Nephron (organoid): ENCODE data around the gene ZNF722.
"Not testable (repeated sequence)": the region's sequence is repeated elsewhere in the genome, so short reads cannot be mapped to it uniquely, and the experiment has no call there.

Source experiments
- H3K27ac Mint-ChIP-seq, 3 experiments: 2 replicates each; pipeline ENCODE4 v1.8.0; 2020; ENCODE audit warnings: mixed read lengths in 3 of 3, mild to moderate bottlenecking in 2 of 3, moderate library complexity in 1 of 3
- H3K27me3 Mint-ChIP-seq: 2 replicates; pipeline ENCODE4 v1.8.0; 2021; ENCODE audit warnings: low read depth, mild to moderate bottlenecking, moderate library complexity, mixed read lengths
- H3K36me3 Mint-ChIP-seq: 2 replicates; pipeline ENCODE4 v1.8.0; 2020; ENCODE audit warnings: low read depth, mixed read lengths
- H3K4me1 Mint-ChIP-seq: 2 replicates; pipeline ENCODE4 v1.8.0; 2020; ENCODE audit warnings: mixed read lengths
- H3K4me3 Mint-ChIP-seq, 3 experiments: 2 replicates each; pipeline ENCODE4 v1.8.0; 2020; ENCODE audit warnings: mild to moderate bottlenecking in 3 of 3, mixed read lengths in 3 of 3, moderate library complexity in 2 of 3
- H3K9me3 Mint-ChIP-seq: 2 replicates; pipeline ENCODE4 v1.8.0; 2020; ENCODE audit warnings: mixed read lengths
- CTCF ChIP-seq, 3 experiments: fragments of 200-600 bp; sonication (generic); IDR thresholded peaks; one replicate each; pipeline ENCODE4 v1.5.0; 2021; ENCODE audit warnings: antibody characterized with exemption in 3 of 3; ENCODE audit not compliant: unreplicated experiment in 3 of 3

ZNF722 gene

GRCh38 chr7:63998549-63998948 is at the start of gene ZNF722:
ZNF722 (plus strand) TSS chr7:63998849; CDS start chr7:63998962, 113 bp downstream.
- Mint-ChIP-seq H3K9me3 (peaks cover 26% of the 10 kb centered on the region), H3K4me1 (no peaks in the 10 kb centered on the region), H3K36me3 (peaks cover 3% of the 10 kb centered on the region), H3K27me3 (no peaks in the 10 kb centered on the region), H3K27ac (no peak within 1 kb of the TSS), H3K4me3 (no peak within 1 kb of the TSS)
- no peak for TF ChIP-seq CTCF (IDR thresholded peaks at IDR 0.05; ENCODE audit: unreplicated experiment in 3 of 3)

GRCh38 chr7:63953181-63953580 is 45.5 kb upstream of the ZNF722 start:
- Mint-ChIP-seq H3K27me3 (no peaks in the 10 kb centered on the region), H3K36me3 (peaks cover 4% of the 10 kb centered on the region), H3K27ac (no peak overlapping the region), H3K4me1 (no peaks in the 10 kb centered on the region), H3K4me3 (no peak overlapping the region), H3K9me3 (peaks cover 48% of the 10 kb centered on the region)
- no peak for TF ChIP-seq CTCF (IDR thresholded peaks at IDR 0.05; ENCODE audit: unreplicated experiment in 3 of 3)

GRCh38 chr7:63968629-63969028 is 30.0 kb upstream of the ZNF722 start:
- no peak for TF ChIP-seq CTCF (IDR thresholded peaks at IDR 0.05; ENCODE audit: unreplicated experiment in 3 of 3)
- Mint-ChIP-seq H3K27ac (no peak overlapping the region), H3K36me3 (no peaks in the 10 kb centered on the region), H3K4me1 (no peaks in the 10 kb centered on the region), H3K27me3 (no peaks in the 10 kb centered on the region), H3K9me3 (peaks cover 21% of the 10 kb centered on the region), H3K4me3 (no peak overlapping the region)

- H3K4me1 Mint-ChIP-seq, H3K27ac Mint-ChIP-seq, H3K36me3 Mint-ChIP-seq, H3K4me3 Mint-ChIP-seq, H3K27me3 Mint-ChIP-seq: not testable (repeated sequence)
- peaks cover 44% of the 10 kb centered on the region for H3K9me3 Mint-ChIP-seq
Measured at GRCh38 chr7:64015496-64015895, 16.8 kb downstream of the ZNF722 start.

- Mint-ChIP-seq H3K4me3 (no peak overlapping the region), H3K27ac (no peak overlapping the region), H3K4me1 (no peaks in the 10 kb centered on the region), H3K27me3 (no peaks in the 10 kb centered on the region), H3K9me3 (peaks cover 64% of the 10 kb centered on the region), H3K36me3 (no peaks in the 10 kb centered on the region)
- no peak for TF ChIP-seq CTCF (IDR thresholded peaks at IDR 0.05; ENCODE audit: unreplicated experiment in 3 of 3)
Measured at GRCh38 chr7:64035388-64035787, 36.7 kb downstream of the ZNF722 start.

GRCh38 chr7:64037095-64037494 is 38.4 kb downstream of the ZNF722 start:
- no peak overlapping the region for H3K4me3 Mint-ChIP-seq
- no peaks in the 10 kb centered on the region for H3K36me3 Mint-ChIP-seq
- no peak overlapping the region for H3K27ac Mint-ChIP-seq
- H3K4me1 Mint-ChIP-seq = no peaks in the 10 kb centered on the region
- no peak for TF ChIP-seq CTCF (IDR thresholded peaks at IDR 0.05; ENCODE audit: unreplicated experiment in 3 of 3)
- H3K27me3 Mint-ChIP-seq = no peaks in the 10 kb centered on the region
- H3K9me3 Mint-ChIP-seq = peaks cover 61% of the 10 kb centered on the region
